OCI-LY1 (cell line): ENCODE measurements around the gene ATP2C1.
"Not testable (repeated sequence)": the region's sequence is repeated elsewhere in the genome, so short reads cannot be mapped to it uniquely, and the experiment has no call there.

Source experiments
- H2AFZ ChIP-seq: fragments of 200-600 bp; sonication (generic), shearing (Covaris generic); 2 replicates; pipeline ENCODE4 v1.6.0; 2014; ENCODE audit warnings: antibody characterized with exemption, mild to moderate bottlenecking, low read length
- H3F3A ChIP-seq: fragments of 200-600 bp; sonication (generic), shearing (Covaris generic); 2 replicates; pipeline ENCODE4 v1.6.0; 2014; ENCODE audit warnings: mild to moderate bottlenecking, antibody characterized with exemption, low read length, moderate library complexity; ENCODE audit not compliant: insufficient read depth
- H3K27ac ChIP-seq: fragments of 200-600 bp; sonication (generic); 2 replicates; pipeline ENCODE4 v1.5.1; 2014; ENCODE audit warnings: low read length, mixed run types, mild to moderate bottlenecking, low read depth; ENCODE audit not compliant: poor library complexity, severe bottlenecking
- H3K27me3 ChIP-seq: fragments of 200-600 bp; sonication (generic); 2 replicates; pipeline ENCODE4 v1.6.0; 2014; ENCODE audit warnings: antibody characterized with exemption, mild to moderate bottlenecking, low read length, moderate library complexity; ENCODE audit not compliant: insufficient read depth
- H3K36me3 ChIP-seq: fragments of 200-600 bp; sonication (generic); 2 replicates; pipeline ENCODE4 v1.6.1; 2014; ENCODE audit warnings: mild to moderate bottlenecking, antibody characterized with exemption, low read length, moderate library complexity, mixed read lengths; ENCODE audit not compliant: insufficient read depth
- H3K4me1 ChIP-seq: fragments of 200-600 bp; sonication (generic); 2 replicates; pipeline ENCODE4 v1.5.1; 2014; ENCODE audit warnings: mild to moderate bottlenecking, low read length, moderate library complexity; ENCODE audit not compliant: insufficient read depth, severe bottlenecking
- H3K4me2 ChIP-seq: fragments of 200-600 bp; sonication (generic), shearing (Covaris generic); 2 replicates; pipeline ENCODE4 v1.6.1; 2014; ENCODE audit warnings: low read length
- H3K4me3 ChIP-seq: fragments of 200-600 bp; sonication (generic); 2 replicates; pipeline ENCODE4 v1.5.1; 2014; ENCODE audit warnings: low read length, low read depth, mild to moderate bottlenecking, mixed read lengths; ENCODE audit not compliant: poor library complexity, severe bottlenecking
- H3K79me2 ChIP-seq: fragments of 200-600 bp; shearing (Covaris generic); 2 replicates; pipeline ENCODE4 v1.6.1; 2016; ENCODE audit warnings: mixed run types, low read length, mixed read lengths; ENCODE audit not compliant: insufficient read depth
- H3K9ac ChIP-seq: fragments of 200-600 bp; sonication (generic), shearing (Covaris generic); 2 replicates; pipeline ENCODE4 v1.6.1; 2014; ENCODE audit warnings: mild to moderate bottlenecking, low read length, mixed read lengths
- H3K9me2 ChIP-seq: fragments of 200-600 bp; sonication (generic), shearing (Covaris generic); 2 replicates; pipeline ENCODE4 v1.6.1; 2014; ENCODE audit warnings: low read depth, mild to moderate bottlenecking, low read length, mixed read lengths
- H3K9me3 ChIP-seq: fragments of 200-600 bp; shearing (Covaris generic); 2 replicates; pipeline ENCODE4 v1.6.1; 2014; ENCODE audit warnings: low read length, mixed read lengths
- H4K20me1 ChIP-seq: fragments of 200-600 bp; sonication (generic), shearing (Covaris generic); 2 replicates; pipeline ENCODE4 v1.6.0; 2016; ENCODE audit warnings: mild to moderate bottlenecking, low read length; ENCODE audit not compliant: insufficient read depth
- EZH2 ChIP-seq: fragments of 200-600 bp; sonication (generic), shearing (Covaris generic); IDR thresholded peaks from 2 replicates; pipeline ENCODE4 v1.8.0; 2017; ENCODE audit warnings: borderline replicate concordance, mixed run types, mild to moderate bottlenecking, antibody characterized with exemption, low read length, moderate library complexity, mixed read lengths
- TF ChIP-seq, protein P1 (sequence below): fragments of 200-600 bp; sonication (generic), shearing (Covaris generic); IDR thresholded peaks from 2 replicates; pipeline ENCODE4 v1.5.1; 2017; ENCODE audit warnings: mild to moderate bottlenecking, antibody characterized with exemption, low read length, moderate library complexity, mixed read lengths

The ATP2C1 gene

DNA sequence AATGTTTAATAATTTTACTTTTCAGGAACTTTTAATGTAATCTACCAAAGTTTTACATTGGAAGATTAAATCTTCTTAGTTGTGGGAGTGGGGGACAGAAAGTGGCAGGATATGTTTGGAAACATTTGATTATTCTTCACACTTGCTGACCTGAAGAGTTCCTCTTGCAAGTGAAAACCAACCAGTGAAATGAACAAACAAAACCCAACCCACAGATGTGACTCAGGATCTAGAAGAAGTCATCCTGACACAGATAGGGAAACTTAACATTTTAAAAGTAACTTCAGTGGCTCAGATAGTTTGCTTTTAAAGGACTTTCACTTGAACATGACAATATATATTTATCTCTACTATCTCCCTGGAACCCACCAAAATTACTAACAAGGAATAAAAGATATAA, 77.3 kb downstream of the ATP2C1 start:
- H3K4me3 ChIP-seq, result no peak overlapping the region
- H3K27me3 ChIP-seq, result no peaks in the 10 kb centered on the region
- no peak overlapping the region for H2AFZ ChIP-seq
- H3K9me3 ChIP-seq, result no peaks in the 10 kb centered on the region
- H3K4me1 ChIP-seq, result no peaks in the 10 kb centered on the region
- H3K36me3 ChIP-seq, result peaks cover 72% of the 10 kb centered on the region
- H3K9me2 ChIP-seq, result no peaks in the 10 kb centered on the region
- H3K4me2 ChIP-seq, result no peak overlapping the region
- H4K20me1 ChIP-seq, result no peaks in the 10 kb centered on the region
- no peaks in the 10 kb centered on the region for H3K79me2 ChIP-seq
- no peaks in the 10 kb centered on the region for H3F3A ChIP-seq
- TF ChIP-seq, protein P1, sequence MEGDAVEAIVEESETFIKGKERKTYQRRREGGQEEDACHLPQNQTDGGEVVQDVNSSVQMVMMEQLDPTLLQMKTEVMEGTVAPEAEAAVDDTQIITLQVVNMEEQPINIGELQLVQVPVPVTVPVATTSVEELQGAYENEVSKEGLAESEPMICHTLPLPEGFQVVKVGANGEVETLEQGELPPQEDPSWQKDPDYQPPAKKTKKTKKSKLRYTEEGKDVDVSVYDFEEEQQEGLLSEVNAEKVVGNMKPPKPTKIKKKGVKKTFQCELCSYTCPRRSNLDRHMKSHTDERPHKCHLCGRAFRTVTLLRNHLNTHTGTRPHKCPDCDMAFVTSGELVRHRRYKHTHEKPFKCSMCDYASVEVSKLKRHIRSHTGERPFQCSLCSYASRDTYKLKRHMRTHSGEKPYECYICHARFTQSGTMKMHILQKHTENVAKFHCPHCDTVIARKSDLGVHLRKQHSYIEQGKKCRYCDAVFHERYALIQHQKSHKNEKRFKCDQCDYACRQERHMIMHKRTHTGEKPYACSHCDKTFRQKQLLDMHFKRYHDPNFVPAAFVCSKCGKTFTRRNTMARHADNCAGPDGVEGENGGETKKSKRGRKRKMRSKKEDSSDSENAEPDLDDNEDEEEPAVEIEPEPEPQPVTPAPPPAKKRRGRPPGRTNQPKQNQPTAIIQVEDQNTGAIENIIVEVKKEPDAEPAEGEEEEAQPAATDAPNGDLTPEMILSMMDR, result no peak
- TF ChIP-seq EZH2, result no peak
- no peak overlapping the region for H3K9ac ChIP-seq
- no peak overlapping the region for H3K27ac ChIP-seq

DNA sequence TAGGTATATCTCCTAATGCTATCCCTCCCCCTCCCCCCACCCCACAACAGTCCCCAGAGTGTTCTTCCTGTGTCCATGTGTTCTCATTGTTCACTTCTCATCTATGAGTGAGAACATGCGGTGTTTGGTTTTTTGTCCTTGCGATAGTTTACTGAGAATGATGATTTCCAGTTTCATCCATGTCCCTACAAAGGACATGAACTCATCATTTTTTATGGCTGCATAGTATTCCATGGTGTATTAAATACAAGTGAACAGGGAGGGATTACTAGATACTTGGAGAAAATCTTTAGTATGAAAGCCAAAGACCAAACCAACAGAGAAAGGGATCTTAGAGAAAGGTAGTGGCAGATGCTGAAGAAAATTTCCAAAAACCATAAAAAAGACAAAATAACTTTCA, 78.7 kb downstream of the ATP2C1 start:
- H3F3A ChIP-seq, H3K9ac ChIP-seq, H3K4me1 ChIP-seq, H3K27me3 ChIP-seq, H4K20me1 ChIP-seq, H3K4me2 ChIP-seq, H3K27ac ChIP-seq, H3K79me2 ChIP-seq, H3K9me3 ChIP-seq, H3K4me3 ChIP-seq, H2AFZ ChIP-seq, H3K9me2 ChIP-seq: not testable (repeated sequence)
- H3K36me3 ChIP-seq, result peaks cover 59% of the 10 kb centered on the region

DNA sequence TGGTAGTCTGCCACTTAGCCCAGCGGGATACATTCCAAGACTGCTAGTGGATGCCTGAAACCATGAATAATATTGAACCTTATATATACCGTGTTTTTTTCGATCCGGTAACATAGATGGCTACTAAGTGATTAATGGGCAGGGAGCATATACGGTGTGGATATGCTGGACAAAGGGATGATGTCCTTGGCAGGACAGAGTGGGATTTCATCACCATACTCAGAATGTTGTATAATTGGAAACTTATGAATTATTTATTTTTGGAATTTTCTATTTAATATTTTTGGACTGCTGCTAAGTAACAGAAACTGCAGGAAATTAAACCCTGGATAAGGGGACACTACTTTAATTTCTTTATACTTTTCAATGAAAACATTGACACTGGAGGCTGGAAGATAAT, 79.5 kb downstream of the ATP2C1 start:
- Histone ChIP-seq H3K36me3 (peaks cover 53% of the 10 kb centered on the region), H3F3A (no peaks in the 10 kb centered on the region), H3K9me2 (no peaks in the 10 kb centered on the region), H4K20me1 (no peaks in the 10 kb centered on the region), H3K4me3 (no peak overlapping the region), H3K9me3 (no peaks in the 10 kb centered on the region), H3K27ac (no peak overlapping the region), H3K27me3 (no peaks in the 10 kb centered on the region), H3K9ac (no peak overlapping the region), H3K4me2 (no peak overlapping the region), H3K79me2 (no peaks in the 10 kb centered on the region), H2AFZ (no peak overlapping the region), H3K4me1 (no peaks in the 10 kb centered on the region)
- TF ChIP-seq EZH2, result no peak
- TF ChIP-seq, protein P1, result no peak

DNA sequence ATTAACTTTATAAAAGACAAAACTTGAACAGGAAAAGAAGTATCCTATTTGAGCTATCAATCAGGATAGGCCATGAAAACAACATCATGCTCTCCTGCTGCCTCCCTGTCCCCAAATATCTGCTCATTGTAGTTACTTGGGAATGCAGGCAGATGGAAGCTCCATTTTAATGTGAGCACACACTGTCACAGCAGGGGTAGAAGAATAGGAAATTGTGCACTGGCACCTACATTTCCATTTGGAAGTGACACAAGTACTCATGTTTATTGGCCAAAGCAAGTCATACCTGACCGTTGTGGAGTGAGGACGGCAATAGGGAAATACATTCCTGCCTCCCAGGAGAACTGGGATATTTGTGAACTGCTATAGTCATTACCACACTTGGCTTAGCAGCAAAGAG, 80.3 kb downstream of the ATP2C1 start:
- Histone ChIP-seq H3K4me2 (no peak overlapping the region), H3F3A (no peaks in the 10 kb centered on the region), H3K9ac (no peak overlapping the region), H2AFZ (no peak overlapping the region), H3K9me2 (no peaks in the 10 kb centered on the region), H4K20me1 (no peaks in the 10 kb centered on the region), H3K4me1 (no peaks in the 10 kb centered on the region), H3K27ac (no peak overlapping the region), H3K36me3 (peaks cover 47% of the 10 kb centered on the region), H3K79me2 (no peaks in the 10 kb centered on the region), H3K27me3 (no peaks in the 10 kb centered on the region), H3K4me3 (no peak overlapping the region), H3K9me3 (no peaks in the 10 kb centered on the region)
- no peak for TF ChIP-seq EZH2
- TF ChIP-seq, protein P1, result no peak
